NCI-H187 (cell line): ENCODE measurements around the gene SLAMF7.

ENCODE experiments used
- DNase-seq, 2 experiments: peaks; one replicate each; lab custom pipeline; 2025; lab: John Stamatoyannopoulos, UW

SLAMF7 gene

GRCh38 chr1:160745551-160745950 is 6.5 kb downstream of the SLAMF7 start:
- DNase-seq = no peak

- DNase-seq = no peak
These were observed 7.9 kb downstream of the SLAMF7 start for GRCh38 chr1:160746836-160747500.

GRCh38 chr1:160747717-160748116 is 8.7 kb downstream of the SLAMF7 start:
- DNase-seq = no peak

- DNase-seq = no peak
These were observed 9.3 kb downstream of the SLAMF7 start for GRCh38 chr1:160748181-160748877.

- no peak for DNase-seq
These were observed 9.8 kb downstream of the SLAMF7 start for GRCh38 chr1:160748878-160749269.

- DNase-seq = no peak
These were observed 11.6 kb downstream of the SLAMF7 start for GRCh38 chr1:160750608-160751007.

- no peak for DNase-seq
These were observed 13.4 kb downstream of the SLAMF7 start for GRCh38 chr1:160752406-160752805.

DNA sequence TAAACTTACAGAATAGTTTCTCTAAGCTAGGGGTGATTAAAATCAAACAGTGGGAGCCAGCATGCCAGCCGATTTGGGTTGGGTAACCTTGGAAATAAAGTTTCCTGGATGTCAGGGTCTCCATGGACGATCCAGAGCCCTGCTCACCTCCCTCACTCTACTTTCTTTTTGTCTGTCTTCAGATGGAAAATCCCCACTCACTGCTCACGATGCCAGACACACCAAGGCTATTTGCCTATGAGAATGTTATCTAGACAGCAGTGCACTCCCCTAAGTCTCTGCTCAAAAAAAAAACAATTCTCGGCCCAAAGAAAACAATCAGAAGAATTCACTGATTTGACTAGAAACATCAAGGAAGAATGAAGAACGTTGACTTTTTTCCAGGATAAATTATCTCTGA is 13.9 kb downstream of the SLAMF7 start:
- no peak for DNase-seq

DNA sequence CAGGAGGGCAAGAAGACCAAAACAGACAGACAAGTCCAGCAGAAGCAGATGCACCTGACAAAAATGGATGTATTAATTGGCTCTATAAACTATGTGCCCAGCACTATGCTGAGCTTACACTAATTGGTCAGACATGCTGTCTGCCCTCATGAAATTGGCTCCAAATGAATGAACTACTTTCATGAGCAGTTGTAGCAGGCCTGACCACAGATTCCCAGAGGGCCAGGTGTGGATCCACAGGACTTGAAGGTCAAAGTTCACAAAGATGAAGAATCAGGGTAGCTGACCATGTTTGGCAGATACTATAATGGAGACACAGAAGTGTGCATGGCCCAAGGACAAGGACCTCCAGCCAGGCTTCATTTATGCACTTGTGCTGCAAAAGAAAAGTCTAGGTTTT is 14.5 kb downstream of the SLAMF7 start:
- DNase-seq = no peak

DNA sequence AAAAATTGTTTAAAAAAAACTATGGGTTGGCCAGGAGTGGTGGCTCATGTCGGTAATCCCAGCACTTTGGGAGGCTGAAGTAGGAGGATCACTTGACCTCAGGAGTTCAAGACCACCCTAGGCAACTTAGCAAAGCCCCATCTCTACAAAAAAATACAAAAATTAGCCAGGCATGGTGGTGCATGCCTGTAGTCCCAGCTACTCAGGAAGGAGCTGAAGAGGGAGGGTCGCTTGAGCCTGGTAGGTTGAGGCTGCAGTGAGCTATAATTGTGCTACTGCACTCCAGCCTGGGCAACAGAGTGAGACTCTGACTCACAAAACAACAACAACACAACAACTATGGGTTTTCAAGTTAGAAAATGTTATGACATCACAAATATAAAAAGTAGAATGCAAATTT is 16.4 kb downstream of the SLAMF7 start:
- no peak for DNase-seq

DNA sequence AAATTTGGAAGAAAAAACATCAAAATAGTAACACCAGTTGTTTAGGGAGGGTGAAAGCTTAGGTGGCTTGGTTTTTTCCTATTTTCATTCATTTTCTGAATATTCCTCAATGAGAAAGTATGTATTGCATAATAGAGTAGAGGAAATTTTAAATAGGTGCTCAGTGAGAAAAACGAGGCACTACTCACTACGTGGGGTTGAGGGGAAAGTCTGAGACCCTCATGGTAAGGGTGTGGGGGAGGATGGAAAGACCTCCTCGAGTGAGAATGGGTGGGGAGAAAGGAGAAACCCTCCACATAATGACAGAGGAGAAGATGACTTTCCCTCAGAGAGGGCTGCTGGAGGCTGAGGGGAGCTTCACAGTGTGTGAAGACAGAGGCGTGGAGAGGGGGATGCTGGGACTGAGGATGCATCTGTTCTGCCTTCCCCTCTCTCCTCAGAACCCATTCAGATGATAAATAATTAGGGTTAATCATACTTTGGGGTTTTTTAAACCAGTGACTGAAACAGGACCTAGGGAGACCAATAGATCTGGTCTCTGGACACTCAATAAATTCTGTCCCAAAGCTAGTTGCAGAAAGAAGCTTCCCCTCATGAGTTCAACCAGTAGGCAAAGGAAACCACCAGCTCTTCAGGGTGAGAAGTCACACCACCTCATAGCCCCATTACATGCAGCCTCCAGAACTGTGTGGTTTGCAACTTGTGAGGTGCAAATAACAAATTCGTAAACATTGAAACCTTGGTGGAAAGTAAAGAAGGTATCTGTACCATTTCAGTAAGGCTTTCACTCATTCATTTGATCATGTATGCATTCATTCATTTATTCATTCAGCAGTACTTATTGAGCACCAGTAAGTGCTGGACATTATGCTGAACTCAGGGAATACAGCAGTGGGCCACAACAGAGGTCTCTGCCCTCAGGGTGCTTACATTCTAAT is 17.1 kb downstream of the SLAMF7 start:
- DNase-seq = no peak

DNA sequence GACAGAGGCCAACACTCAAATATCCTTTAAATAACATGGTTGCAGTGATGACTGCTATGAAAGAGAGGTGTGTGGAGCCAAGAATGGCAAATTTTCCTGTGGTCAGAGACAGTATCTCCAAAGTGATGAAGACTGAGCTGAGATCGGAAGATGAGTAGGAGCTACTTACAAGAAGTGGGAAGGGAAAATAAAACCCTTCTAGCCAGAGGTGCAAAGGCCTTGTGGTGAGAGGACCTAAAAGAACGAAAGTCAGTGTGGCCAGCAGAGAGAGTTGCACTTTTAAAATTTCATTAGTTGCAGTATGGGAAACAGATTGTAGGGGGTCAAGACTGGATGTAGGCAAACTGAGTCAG is 17.8 kb downstream of the SLAMF7 start:
- no peak for DNase-seq

- DNase-seq = no peak
These were observed 19.5 kb downstream of the SLAMF7 start for GRCh38 chr1:160758521-160758920.

- DNase-seq = no peak
These were observed 20.7 kb downstream of the SLAMF7 start for GRCh38 chr1:160759740-160760139.

DNA sequence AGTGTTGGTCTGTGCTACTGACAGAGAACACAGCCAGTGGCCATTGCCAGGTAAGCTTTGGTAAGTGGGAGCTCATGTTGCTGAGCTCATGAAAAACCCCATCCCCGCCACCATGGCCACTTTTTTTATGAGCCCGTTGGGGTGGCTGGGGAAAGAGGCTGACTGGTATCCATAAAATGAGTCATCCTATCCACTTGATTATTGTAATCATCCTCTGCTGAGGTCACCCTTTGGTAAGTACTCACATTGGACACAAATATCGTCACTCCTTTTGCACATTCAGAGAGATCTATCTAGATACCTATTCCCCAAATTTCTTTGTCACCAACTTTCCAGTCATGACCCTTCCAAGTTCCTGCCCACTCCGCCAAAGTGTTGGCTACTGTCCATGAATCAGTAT is 22.0 kb downstream of the SLAMF7 start:
- DNase-seq = no peak

DNA sequence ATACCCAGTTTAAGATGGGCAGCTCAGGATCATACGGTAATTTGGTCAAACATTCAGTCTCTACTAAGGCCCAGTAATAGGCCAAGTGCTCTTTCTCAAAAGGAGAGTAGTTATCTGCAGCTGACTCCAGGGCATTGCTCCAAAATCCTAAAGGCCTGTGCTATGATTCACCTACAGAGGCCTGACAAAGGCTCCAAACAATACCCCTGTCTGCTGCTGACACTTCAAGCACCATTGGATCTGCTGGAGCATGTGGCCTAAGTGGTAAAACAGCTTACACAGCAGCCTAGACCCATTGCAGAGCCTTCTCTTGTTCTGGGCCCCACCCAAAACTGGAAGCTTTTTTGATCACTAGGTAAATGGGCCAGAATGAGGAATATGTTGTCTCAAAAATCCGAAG is 22.8 kb downstream of the SLAMF7 start:
- no peak for DNase-seq

DNA sequence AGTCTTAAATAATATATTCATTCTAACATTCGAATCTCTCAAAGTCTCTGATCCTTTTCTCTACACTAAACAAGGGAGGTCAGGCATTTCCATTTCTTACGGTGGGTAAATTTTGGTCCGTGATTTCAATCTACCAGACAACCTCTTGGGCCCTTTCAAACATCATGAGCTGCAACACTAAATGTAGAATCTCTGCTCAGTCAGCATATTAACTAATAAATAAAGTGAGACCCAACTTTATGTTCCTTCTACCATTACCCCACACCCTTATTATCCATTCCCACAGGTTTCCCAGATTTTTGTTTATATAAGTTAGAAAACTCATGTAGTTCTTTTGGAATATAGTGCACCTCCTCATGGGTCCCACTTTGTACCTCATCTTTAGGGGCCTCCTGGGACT is 24.9 kb downstream of the SLAMF7 start:
- no peak for DNase-seq

- DNase-seq = no peak
These were observed 28.6 kb downstream of the SLAMF7 start for GRCh38 chr1:160767395-160768294.

DNA sequence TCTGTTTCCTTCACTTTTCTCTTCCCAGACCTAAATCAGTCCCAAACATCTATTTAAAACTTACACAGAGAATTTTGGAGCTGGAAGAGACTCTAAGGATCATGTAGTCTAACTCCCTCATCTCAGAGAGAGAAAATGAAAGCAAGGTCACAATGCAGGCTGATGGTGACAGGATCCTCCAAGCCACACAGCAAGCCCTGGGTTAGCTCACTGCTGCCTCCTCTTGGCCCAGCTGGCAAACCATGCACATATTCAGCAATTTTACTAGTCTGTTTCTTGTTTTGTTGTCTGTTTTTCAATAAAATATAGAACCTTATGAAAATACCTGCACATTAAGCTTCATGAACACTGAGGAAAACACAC is 29.2 kb downstream of the SLAMF7 start:
- DNase-seq = no peak

- no peak for DNase-seq
These were observed 33.3 kb downstream of the SLAMF7 start for GRCh38 chr1:160772331-160772730.

- DNase-seq = no peak
These were observed 34.0 kb downstream of the SLAMF7 start for GRCh38 chr1:160773093-160773492.
